Measurements from ENCODE around the gene ZNF716.

DNA sequence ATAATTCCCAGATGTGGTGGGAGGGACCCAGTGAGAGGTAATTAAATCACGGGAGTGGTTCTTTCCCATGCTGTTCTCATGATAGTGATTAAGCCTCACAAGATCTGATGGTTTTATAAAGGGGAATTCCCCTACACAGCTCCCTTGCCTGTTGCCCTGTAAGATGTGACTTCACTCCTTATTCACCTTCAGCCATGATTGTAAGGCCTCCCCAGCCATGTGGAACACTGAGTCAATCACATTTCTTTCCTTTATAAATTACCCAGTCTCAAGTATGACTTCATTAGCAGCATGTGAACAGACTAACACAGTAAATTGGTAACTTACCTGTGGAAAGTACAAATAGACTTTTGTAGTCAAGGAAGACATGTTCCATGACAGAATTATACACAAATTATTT lies 55.2 kb downstream of the ZNF716 start:
- no peak for TF ChIP-seq CTCF (IDR thresholded peaks at IDR 0.05)
- no peak for TF ChIP-seq POLR2AphosphoS5 (IDR thresholded peaks at IDR 0.05)
